IPS-18a (cell line): ENCODE results near the gene SCO2.
"Not testable (repeated sequence)": the region's sequence is repeated elsewhere in the genome, so short reads cannot be mapped to it uniquely, and the experiment has no call there.

Source experiments
- H3K27ac ChIP-seq: one replicate; pipeline ENCODE4 v1.5.1; 2013; ENCODE audit warnings: low read length
- H3K27me3 ChIP-seq: one replicate; pipeline ENCODE4 v1.6.1; 2013; ENCODE audit warnings: mild to moderate bottlenecking, low read length; ENCODE audit not compliant: control insufficient read depth, insufficient read depth
- H3K36me3 ChIP-seq: one replicate; pipeline ENCODE4 v1.6.1; 2013; ENCODE audit warnings: low read depth, low read length; ENCODE audit not compliant: control insufficient read depth
- H3K4me1 ChIP-seq: one replicate; pipeline ENCODE4 v1.6.1; 2013; ENCODE audit warnings: low read depth, low read length; ENCODE audit not compliant: control insufficient read depth
- H3K4me3 ChIP-seq: one replicate; pipeline ENCODE4 v1.5.1; 2013; ENCODE audit warnings: low read length
- H3K9ac ChIP-seq: one replicate; pipeline ENCODE4 v1.6.1; 2013; ENCODE audit warnings: mild to moderate bottlenecking, low read length, moderate library complexity
- H3K9me3 ChIP-seq: one replicate; pipeline ENCODE4 v1.6.1; 2013; ENCODE audit warnings: low read depth, low read length; ENCODE audit not compliant: control insufficient read depth

Gene SCO2

GRCh38 chr22:50521710-50522109 lies 3.7 kb downstream of the SCO2 start:
- Histone ChIP-seq H3K27ac (no peak overlapping the region), H3K27me3 (peaks cover 3% of the 10 kb centered on the region), H3K9me3 (no peaks in the 10 kb centered on the region), H3K36me3 (peaks cover 41% of the 10 kb centered on the region), H3K4me3 (no peak overlapping the region), H3K9ac (no peak overlapping the region), H3K4me1 (peaks cover 2% of the 10 kb centered on the region)

GRCh38 chr22:50520826-50521453 lies 4.5 kb downstream of the SCO2 start:
- no peaks in the 10 kb centered on the region for H3K9me3 ChIP-seq
- no peak overlapping the region for H3K27ac ChIP-seq
- peaks cover 45% of the 10 kb centered on the region for H3K36me3 ChIP-seq
- no peaks in the 10 kb centered on the region for H3K27me3 ChIP-seq
- no peak overlapping the region for H3K4me3 ChIP-seq
- H3K9ac ChIP-seq, result no peak overlapping the region
- no peaks in the 10 kb centered on the region for H3K4me1 ChIP-seq

- peaks cover 45% of the 10 kb centered on the region for H3K36me3 ChIP-seq
- H3K4me3 ChIP-seq, H3K9ac ChIP-seq, H3K27ac ChIP-seq, H3K4me1 ChIP-seq, H3K9me3 ChIP-seq, H3K27me3 ChIP-seq: not testable (repeated sequence)
Observed at GRCh38 chr22:50520184-50520583, 5.2 kb downstream of the SCO2 start.

- no peak overlapping the region for H3K27ac ChIP-seq
- H3K9me3 ChIP-seq, result no peaks in the 10 kb centered on the region
- H3K4me3 ChIP-seq, result no peak overlapping the region
- H3K36me3 ChIP-seq, result peaks cover 45% of the 10 kb centered on the region
- no peaks in the 10 kb centered on the region for H3K27me3 ChIP-seq
- no peak overlapping the region for H3K9ac ChIP-seq
- no peaks in the 10 kb centered on the region for H3K4me1 ChIP-seq
Observed at GRCh38 chr22:50519151-50519550, 6.2 kb downstream of the SCO2 start.

- Histone ChIP-seq H3K9ac (no peak overlapping the region), H3K36me3 (peaks cover 45% of the 10 kb centered on the region), H3K4me3 (no peak overlapping the region), H3K27ac (no peak overlapping the region), H3K9me3 (no peaks in the 10 kb centered on the region), H3K4me1 (no peaks in the 10 kb centered on the region), H3K27me3 (no peaks in the 10 kb centered on the region)
Observed at GRCh38 chr22:50518606-50519005, 6.8 kb downstream of the SCO2 start.

- Histone ChIP-seq H3K9ac (no peak overlapping the region), H3K4me3 (no peak overlapping the region), H3K36me3 (peaks cover 37% of the 10 kb centered on the region), H3K4me1 (no peaks in the 10 kb centered on the region), H3K9me3 (no peaks in the 10 kb centered on the region), H3K27ac (no peak overlapping the region), H3K27me3 (no peaks in the 10 kb centered on the region)
Observed at GRCh38 chr22:50517495-50518260, 7.7 kb downstream of the SCO2 start.

- Histone ChIP-seq H3K27me3 (no peaks in the 10 kb centered on the region), H3K4me1 (no peaks in the 10 kb centered on the region), H3K36me3 (peaks cover 34% of the 10 kb centered on the region), H3K9me3 (no peaks in the 10 kb centered on the region), H3K4me3 (no peak overlapping the region), H3K9ac (no peak overlapping the region), H3K27ac (no peak overlapping the region)
Observed at GRCh38 chr22:50516891-50517290, 8.5 kb downstream of the SCO2 start.

GRCh38 chr22:50516068-50516467 lies 9.3 kb downstream of the SCO2 start:
- peaks cover 25% of the 10 kb centered on the region for H3K36me3 ChIP-seq
- H3K4me3 ChIP-seq, result no peak overlapping the region

GRCh38 chr22:50513175-50513574 lies 12.2 kb downstream of the SCO2 start:
- Histone ChIP-seq H3K36me3 (peaks cover 11% of the 10 kb centered on the region), H3K27ac (no peak overlapping the region), H3K4me1 (no peaks in the 10 kb centered on the region), H3K9me3 (no peaks in the 10 kb centered on the region), H3K27me3 (no peaks in the 10 kb centered on the region), H3K4me3 (no peak overlapping the region), H3K9ac (no peak overlapping the region)

More at GRCh38 chr22:50516068-50516467, 9.3 kb downstream of the SCO2 start:
- H3K4me1 ChIP-seq, result no peaks in the 10 kb centered on the region
- no peak overlapping the region for H3K27ac ChIP-seq
- no peaks in the 10 kb centered on the region for H3K27me3 ChIP-seq
- no peaks in the 10 kb centered on the region for H3K9me3 ChIP-seq
- no peak overlapping the region for H3K9ac ChIP-seq

GRCh38 chr22:50508897-50509296 lies 16.5 kb downstream of the SCO2 start:
- Histone ChIP-seq H3K4me1 (no peaks in the 10 kb centered on the region), H3K27ac (no peak overlapping the region), H3K4me3 (peak overlapping the region; percentile 92), H3K9me3 (no peaks in the 10 kb centered on the region), H3K36me3 (no peaks in the 10 kb centered on the region), H3K9ac (peak overlapping the region; percentile 78), H3K27me3 (no peaks in the 10 kb centered on the region)

- H3K4me1 ChIP-seq, result no peaks in the 10 kb centered on the region
- no peaks in the 10 kb centered on the region for H3K36me3 ChIP-seq
- H3K27ac ChIP-seq, result peak within 1 kb of the TSS; percentile 82
- H3K9me3 ChIP-seq, result no peaks in the 10 kb centered on the region
- H3K9ac ChIP-seq, result peak within 1 kb of the TSS; percentile 78
- peak within 1 kb of the TSS; percentile 92 for H3K4me3 ChIP-seq
- no peaks in the 10 kb centered on the region for H3K27me3 ChIP-seq
Observed at GRCh38 chr22:50507991-50508884, 17.2 kb downstream of the SCO2 start, which contains the start of gene NCAPH2. NCAPH2 (plus strand) TSS chr22:50508224; CDS start chr22:50508338, 114 bp downstream.
